PC-9 (cell line): Measurements from ENCODE around the gene ADORA1.

Experiments used
- EZH2 ChIP-seq: fragments of 200-600 bp; sonication (generic); IDR thresholded peaks from 2 replicates; pipeline ENCODE4 v1.8.0; 2017; ENCODE audit warnings: antibody characterized with exemption, low read depth
- TF ChIP-seq, protein P1 (sequence below): fragments of 200-600 bp; sonication (generic); conservative IDR thresholded peaks from 2 replicates; pipeline ENCODE4 v1.6.1; 2017; ENCODE audit warnings: mixed run types, antibody characterized with exemption, mild to moderate bottlenecking, moderate library complexity

DNA sequence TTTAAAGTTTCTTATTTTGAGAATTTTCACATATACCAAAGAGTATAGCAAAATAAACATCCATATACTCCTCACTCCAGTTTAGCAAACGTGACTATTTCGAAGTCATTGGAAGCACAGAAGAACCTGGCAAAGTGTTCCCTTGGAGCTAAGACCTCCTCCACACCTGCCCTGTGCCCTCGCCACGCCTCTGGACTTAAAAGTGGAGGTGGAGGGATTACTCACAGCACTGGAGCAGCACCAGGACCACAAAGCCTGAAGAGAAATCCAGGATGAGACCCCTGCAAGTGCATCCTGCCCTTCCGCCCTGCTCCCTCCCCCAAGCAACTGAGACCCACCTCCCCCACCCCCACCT, 58.5 kb downstream of the ADORA1 start:
- TF ChIP-seq, protein P1, sequence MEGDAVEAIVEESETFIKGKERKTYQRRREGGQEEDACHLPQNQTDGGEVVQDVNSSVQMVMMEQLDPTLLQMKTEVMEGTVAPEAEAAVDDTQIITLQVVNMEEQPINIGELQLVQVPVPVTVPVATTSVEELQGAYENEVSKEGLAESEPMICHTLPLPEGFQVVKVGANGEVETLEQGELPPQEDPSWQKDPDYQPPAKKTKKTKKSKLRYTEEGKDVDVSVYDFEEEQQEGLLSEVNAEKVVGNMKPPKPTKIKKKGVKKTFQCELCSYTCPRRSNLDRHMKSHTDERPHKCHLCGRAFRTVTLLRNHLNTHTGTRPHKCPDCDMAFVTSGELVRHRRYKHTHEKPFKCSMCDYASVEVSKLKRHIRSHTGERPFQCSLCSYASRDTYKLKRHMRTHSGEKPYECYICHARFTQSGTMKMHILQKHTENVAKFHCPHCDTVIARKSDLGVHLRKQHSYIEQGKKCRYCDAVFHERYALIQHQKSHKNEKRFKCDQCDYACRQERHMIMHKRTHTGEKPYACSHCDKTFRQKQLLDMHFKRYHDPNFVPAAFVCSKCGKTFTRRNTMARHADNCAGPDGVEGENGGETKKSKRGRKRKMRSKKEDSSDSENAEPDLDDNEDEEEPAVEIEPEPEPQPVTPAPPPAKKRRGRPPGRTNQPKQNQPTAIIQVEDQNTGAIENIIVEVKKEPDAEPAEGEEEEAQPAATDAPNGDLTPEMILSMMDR, result no peak
- TF ChIP-seq EZH2, result no peak
